CD14-positive monocyte (primary cell): ENCODE measurements around the gene CNPY2. TPM values are rescaled to one million over a fixed set of nuclear protein-coding genes. Genes with fewer than 3 reads are reported as not detected.

Experiments used
- DNase-seq, 3 donors: peaks; one replicate each; pipeline ENCODE4 v3.0.0-alpha.2; 2011 to 2022
- H2AFZ ChIP-seq: 2 replicates; pipeline ENCODE4 v1.6.0; 2012; ENCODE audit warnings: mild to moderate bottlenecking, low read depth, low read length, inconsistent platforms; ENCODE audit not compliant: insufficient read depth, poor library complexity, severe bottlenecking
- H3K27ac ChIP-seq, 2 donors: 1 replicate in 1 of 2; 2 replicates in 1 of 2; pipeline ENCODE4 v1.5.1; 2012 to 2013; ENCODE audit warnings: low read length in 2 of 2, control low read depth in 1 of 2, inconsistent platforms in 1 of 2, low read depth in 1 of 2, mild to moderate bottlenecking in 1 of 2
- H3K27me3 ChIP-seq, 2 donors: one replicate each; pipeline versions ENCODE4 v1.6.0 to v1.6.1; 2011 to 2013; ENCODE audit warnings: low read length in 2 of 2; ENCODE audit not compliant: control insufficient read depth in 2 of 2, insufficient read depth in 2 of 2
- H3K36me3 ChIP-seq, 2 donors: replicated peaks in 1 of 2; 1 replicate in 1 of 2; 2 replicates in 1 of 2; pipeline versions ENCODE4 v1.5.1 to v1.6.1; 2012 to 2013; ENCODE audit warnings: low read length in 2 of 2, control low read depth in 1 of 2, inconsistent platforms in 1 of 2, mild to moderate bottlenecking in 1 of 2; ENCODE audit not compliant: insufficient read depth in 2 of 2, control insufficient read depth in 1 of 2
- H3K4me1 ChIP-seq, 2 donors: 1 replicate in 1 of 2; 2 replicates in 1 of 2; pipeline versions ENCODE4 v1.5.1 to v1.6.1; 2012 to 2013; ENCODE audit warnings: low read length in 2 of 2, control low read depth in 1 of 2, inconsistent platforms in 1 of 2, mild to moderate bottlenecking in 1 of 2, moderate library complexity in 1 of 2; ENCODE audit not compliant: insufficient read depth in 2 of 2, control insufficient read depth in 1 of 2
- H3K4me2 ChIP-seq: replicated peaks from 2 replicates; pipeline ENCODE3; 2012; ENCODE audit warnings: low read length, moderate library complexity, mild to moderate bottlenecking; ENCODE audit not compliant: poor library complexity, severe bottlenecking; ENCODE audit errors: extremely low read depth
- H3K4me3 ChIP-seq, 3 experiments: fragments of 200-600 bp in 1 of 3; sonication (generic) in 1 of 3; replicated peaks in 1 of 3; 1 replicate in 2 of 3; 2 replicates in 1 of 3; pipeline ENCODE4 v1.5.1; 2011 to 2013; ENCODE audit warnings: low read length in 3 of 3, mild to moderate bottlenecking in 3 of 3, control low read depth in 2 of 3, low read depth in 2 of 3, inconsistent platforms in 1 of 3, moderate library complexity in 1 of 3
- H3K79me2 ChIP-seq: 2 replicates; pipeline ENCODE4 v1.6.0; 2012; ENCODE audit warnings: mild to moderate bottlenecking, control low read depth, inconsistent platforms, low read length, moderate library complexity; ENCODE audit not compliant: insufficient read depth
- H3K9ac ChIP-seq: 2 replicates; pipeline ENCODE4 v1.6.0; 2017; ENCODE audit warnings: low read length, mild to moderate bottlenecking; ENCODE audit not compliant: insufficient read depth, poor library complexity, severe bottlenecking
- H3K9me3 ChIP-seq, 2 donors: replicated peaks in 1 of 2; 1 replicate in 1 of 2; 2 replicates in 1 of 2; pipeline versions ENCODE4 v1.5.1 to v1.6.1; 2012 to 2013; ENCODE audit warnings: low read length in 2 of 2, control low read depth in 1 of 2; ENCODE audit not compliant: control insufficient read depth in 1 of 2, insufficient read depth in 1 of 2
- H4K20me1 ChIP-seq: 2 replicates; pipeline ENCODE4 v1.6.0; 2012; ENCODE audit warnings: mild to moderate bottlenecking, low read length, control low read depth, moderate library complexity; ENCODE audit not compliant: insufficient read depth
- H3K27ac Mint-ChIP-seq, 7 donors: one replicate each; pipeline ENCODE4 v1.8.0; 2020; ENCODE audit warnings: mild to moderate bottlenecking in 7 of 7, mixed read lengths in 7 of 7, moderate library complexity in 6 of 7, inconsistent platforms in 2 of 7
- H3K27me3 Mint-ChIP-seq, 3 donors: one replicate each; pipeline ENCODE4 v1.8.0; 2021 to 2022; ENCODE audit warnings: low read depth in 3 of 3, mild to moderate bottlenecking in 3 of 3, mixed read lengths in 3 of 3, moderate library complexity in 3 of 3, inconsistent platforms in 1 of 3
- H3K36me3 Mint-ChIP-seq, 2 donors: one replicate each; pipeline ENCODE4 v1.8.0; 2020; ENCODE audit warnings: mixed read lengths in 2 of 2, inconsistent platforms in 1 of 2, mild to moderate bottlenecking in 1 of 2
- H3K4me1 Mint-ChIP-seq: one replicate; pipeline ENCODE4 v1.8.0; 2020; ENCODE audit warnings: mild to moderate bottlenecking, mixed read lengths
- H3K4me3 Mint-ChIP-seq, 2 donors: one replicate each; pipeline ENCODE4 v1.8.0; 2020; ENCODE audit warnings: mild to moderate bottlenecking in 2 of 2, mixed read lengths in 2 of 2, moderate library complexity in 1 of 2
- H3K9me3 Mint-ChIP-seq, 7 donors: one replicate each; pipeline ENCODE4 v1.8.0; 2020 to 2022; ENCODE audit warnings: mixed read lengths in 7 of 7, mild to moderate bottlenecking in 6 of 7, moderate library complexity in 6 of 7, inconsistent platforms in 2 of 7
- CTCF ChIP-seq: fragments of 200-600 bp; IDR thresholded peaks from one replicate; pipeline ENCODE4 v1.8.0; 2022; ENCODE audit warnings: antibody characterized with exemption, mild to moderate bottlenecking
- WGBS: methylation state at CpG from one replicate; pipeline ENCODE4 v1.1.5; 2013; ENCODE audit warnings: missing lambda C conversion rate; ENCODE audit not compliant: insufficient coverage; 5-methylcytosine and 5-hydroxymethylcytosine counted together
- intact Hi-C, 2 donors: fragments of 100-400 bp; cut with micrococcal nuclease; formaldehyde crosslinking; loops; one replicate each; pipeline versions ENCODE4 v1.15.0 to v1.15.1; 2023
- polyA plus RNA-seq, 3 donors: library from polyadenylated mRNA; depleted of rRNA in 1 of 3; unstranded in 2 of 3; stranded (reverse) in 1 of 3; fragments of 300-500 nt in 2 of 3; fragments of >200 nt in 1 of 3; fragmentation: Illumina TruSeq in 2 of 3; gene quantifications; 1 replicate in 2 of 3; 2 replicates in 1 of 3; pipeline ENCODE4 v1.2.3, GENCODE V29; 2012 to 2021

The CNPY2 gene
- polyA plus RNA-seq, 3 donors, result 50.4 to 122 (median 121) TPM

- intact Hi-C loops, result no loop called here
- Mint-ChIP-seq H3K4me3 (no peak overlapping the region), H3K27ac (peak overlapping the region; percentile 65 to 92 (median 86)), H3K4me1 (peaks cover 15% of the 10 kb centered on the region), H3K9me3 (no peaks in the 10 kb centered on the region), H3K27me3 (no peaks in the 10 kb centered on the region), H3K36me3 (peaks cover 52 to 57% of the 10 kb centered on the region in 2 donors)
- Histone ChIP-seq H3K9ac (no peak overlapping the region), H2AFZ (no peak overlapping the region), H3K79me2 (no peaks in the 10 kb centered on the region), H3K4me3 (no peak overlapping the region), H3K4me1 (peaks cover 10 to 24% of the 10 kb centered on the region in 2 donors), H3K36me3 (peaks cover 41 to 58% of the 10 kb centered on the region in 2 donors), H3K27ac (peak overlapping the region; percentile 45 to 65), H3K4me2 (no peak overlapping the region), H3K9me3 (no peaks in the 10 kb centered on the region), H3K27me3 (no peaks in the 10 kb centered on the region), H4K20me1 (no peaks in the 10 kb centered on the region)
- DNase-seq, result peak; percentile 78 to 94 (median 83)
- TF ChIP-seq CTCF, result no peak
- 0% methylated on average over 1 of the region's 2 CpGs for WGBS
Measured at GRCh38 chr12:56321027-56321426, 5.2 kb upstream of the CNPY2 start.

- Mint-ChIP-seq H3K4me1 (peaks cover 25% of the 10 kb centered on the region), H3K4me3 (no peak overlapping the region), H3K9me3 (peaks cover 0 to 1% (median 0%) of the 10 kb centered on the region in 7 donors), H3K36me3 (peaks cover 25 to 38% of the 10 kb centered on the region in 2 donors), H3K27ac (peak overlapping the region in 4 of 7 donors; percentile 8 to 40 (median 26)), H3K27me3 (no peaks in the 10 kb centered on the region)
- peaks cover 19 to 34% of the 10 kb centered on the region in 2 donors for H3K4me1 ChIP-seq
- no peak overlapping the region for H3K4me2 ChIP-seq
- H3K27ac ChIP-seq, result no peak overlapping the region
- H3K9ac ChIP-seq, result no peak overlapping the region
- H3K79me2 ChIP-seq, result peaks cover 13% of the 10 kb centered on the region
- H3K9me3 ChIP-seq, result no peaks in the 10 kb centered on the region
- intact Hi-C loops, result loop anchor here (2.0 to 5.0 kb wide), 2 partner anchors 15 to 45 kb away; partner anchors contain the start of genes APOF (in 2 of the 2), STAT2 (in 2 of the 2) and PAN2 (in 1 of the 2)
- H3K27me3 ChIP-seq, result no peaks in the 10 kb centered on the region
- H4K20me1 ChIP-seq, result no peaks in the 10 kb centered on the region
- DNase-seq, result no peak
- 100% methylated on average over 2 of the region's 3 CpGs for WGBS
- no peak for TF ChIP-seq CTCF
- no peak overlapping the region for H3K4me3 ChIP-seq
- H3K36me3 ChIP-seq, result peaks cover 14 to 34% of the 10 kb centered on the region in 2 donors
- H2AFZ ChIP-seq, result no peak overlapping the region
Measured at GRCh38 chr12:56317675-56318074, 1.9 kb upstream of the CNPY2 start.
